ENCODE data around the gene CGREF1.
A peak's percentile ranks its signal among the peaks of the same experiment; 100 is the strongest.

The CGREF1 gene

GRCh38 chr2:27058210-27058609 is 60.7 kb downstream of the CGREF1 start:
- TF ChIP-seq PAX5 (IDR thresholded peaks at IDR 0.05; ENCODE audit: insufficient read depth, low read length, severe bottlenecking) = no peak
- peak; percentile 38; the same call in 1 of the 2 replicates for TF ChIP-seq POLR2A (IDR thresholded peaks at IDR 0.05; ENCODE audit: low read depth, low read length)
- no peak for FAIRE-seq
- no peak for DNase-seq (ENCODE audit: insufficient read length, low spot score)

GRCh38 chr2:27057184-27057583 is 61.7 kb downstream of the CGREF1 start:
- DNase-seq (ENCODE audit: insufficient read length, low spot score) = no peak
- FAIRE-seq = no peak
- no peak for TF ChIP-seq SPI1 (IDR thresholded peaks at IDR 0.05; ENCODE audit: low read depth, low read length)
- no peak for TF ChIP-seq POLR2A (IDR thresholded peaks at IDR 0.05; ENCODE audit: low read depth, low read length)
- TF ChIP-seq TAF1 (IDR thresholded peaks at IDR 0.05; ENCODE audit: low read depth, low read length) = no peak
- TF ChIP-seq POLR2AphosphoS5 (IDR thresholded peaks at IDR 0.05; ENCODE audit: low read depth, low read length) = no peak
- no peak for TF ChIP-seq PAX5 (IDR thresholded peaks at IDR 0.05; ENCODE audit: insufficient read depth, low read length, severe bottlenecking)
- TF ChIP-seq POU2F2 (IDR thresholded peaks at IDR 0.05; ENCODE audit: low read depth, low read length) = no peak

DNA sequence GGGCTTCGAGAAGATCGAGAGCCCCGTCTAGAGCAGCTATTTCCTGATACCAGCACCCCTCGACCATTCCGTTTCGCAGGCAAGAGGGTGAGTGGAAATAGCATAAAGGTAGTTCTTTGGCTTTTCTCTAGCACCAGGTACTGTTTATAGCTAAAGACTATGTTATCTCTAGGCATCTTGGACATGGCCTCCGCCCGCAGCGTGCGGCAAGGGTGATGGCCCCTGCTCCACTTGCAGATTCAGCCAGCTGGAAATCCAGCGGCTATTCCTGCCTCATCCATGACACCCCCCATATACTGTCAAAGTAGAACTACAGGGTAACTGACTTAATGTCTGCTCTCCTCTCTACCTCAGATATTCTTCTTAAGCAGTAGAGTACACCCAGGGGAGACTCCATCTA is 64.2 kb downstream of the CGREF1 start:
- DNase-seq (ENCODE audit: insufficient read length, low spot score) (no peak), FAIRE-seq (no peak)
- TF ChIP-seq POU2F2 (IDR thresholded peaks at IDR 0.05; ENCODE audit: low read depth, low read length) (no peak), TAF1 (IDR thresholded peaks at IDR 0.05; ENCODE audit: low read depth, low read length) (no peak), SPI1 (IDR thresholded peaks at IDR 0.05; ENCODE audit: low read depth, low read length) (no peak), PAX5 (IDR thresholded peaks at IDR 0.05; ENCODE audit: insufficient read depth, low read length, severe bottlenecking) (no peak), POLR2A (IDR thresholded peaks at IDR 0.05; ENCODE audit: low read depth, low read length) (no peak), POLR2AphosphoS5 (IDR thresholded peaks at IDR 0.05; ENCODE audit: low read depth, low read length) (no peak)

GRCh38 chr2:27053776-27054175 is 65.2 kb downstream of the CGREF1 start:
- DNase-seq (ENCODE audit: insufficient read length, low spot score) (no peak), FAIRE-seq (no peak)
- TF ChIP-seq POU2F2 (IDR thresholded peaks at IDR 0.05; ENCODE audit: low read depth, low read length) = no peak
- TF ChIP-seq SPI1 (IDR thresholded peaks at IDR 0.05; ENCODE audit: low read depth, low read length) = no peak
- TF ChIP-seq POLR2A (IDR thresholded peaks at IDR 0.05; ENCODE audit: low read depth, low read length) = no peak
- TF ChIP-seq POLR2AphosphoS5 (IDR thresholded peaks at IDR 0.05; ENCODE audit: low read depth, low read length) = no peak
- TF ChIP-seq PAX5 (IDR thresholded peaks at IDR 0.05; ENCODE audit: insufficient read depth, low read length, severe bottlenecking) = no peak
- TF ChIP-seq TAF1 (IDR thresholded peaks at IDR 0.05; ENCODE audit: low read depth, low read length) = no peak

DNA sequence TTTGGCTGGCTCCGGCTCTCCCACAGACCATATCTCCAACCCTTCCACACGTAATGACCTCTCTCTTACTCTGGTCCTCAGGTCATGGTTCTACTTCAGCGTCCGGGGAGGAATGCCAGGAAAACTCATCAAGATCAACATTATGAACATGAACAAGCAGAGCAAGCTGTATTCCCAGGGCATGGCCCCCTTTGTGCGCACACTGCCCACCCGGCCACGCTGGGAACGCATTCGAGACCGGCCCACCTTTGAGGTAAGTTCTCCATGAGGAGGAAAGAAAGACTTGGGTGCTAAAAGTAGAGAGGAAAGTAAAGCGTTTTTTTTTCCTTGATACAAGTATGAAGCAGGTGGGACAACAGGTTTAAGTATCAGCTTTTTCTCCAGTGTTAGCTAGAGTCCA is 65.6 kb downstream of the CGREF1 start:
- no peak for TF ChIP-seq POLR2A (IDR thresholded peaks at IDR 0.05; ENCODE audit: low read depth, low read length)
- no peak for TF ChIP-seq SPI1 (IDR thresholded peaks at IDR 0.05; ENCODE audit: low read depth, low read length)
- TF ChIP-seq POU2F2 (IDR thresholded peaks at IDR 0.05; ENCODE audit: low read depth, low read length) = no peak
- no peak for TF ChIP-seq TAF1 (IDR thresholded peaks at IDR 0.05; ENCODE audit: low read depth, low read length)
- TF ChIP-seq POLR2AphosphoS5 (IDR thresholded peaks at IDR 0.05; ENCODE audit: low read depth, low read length) = no peak
- no peak for TF ChIP-seq PAX5 (IDR thresholded peaks at IDR 0.05; ENCODE audit: insufficient read depth, low read length, severe bottlenecking)
- DNase-seq (ENCODE audit: insufficient read length, low spot score) (no peak), FAIRE-seq (no peak)

GRCh38 chr2:27051902-27052645 is 66.9 kb downstream of the CGREF1 start:
- FAIRE-seq (no peak), DNase-seq (ENCODE audit: insufficient read length, low spot score) (no peak)
- no peak for TF ChIP-seq POLR2A (IDR thresholded peaks at IDR 0.05; ENCODE audit: low read depth, low read length)
- TF ChIP-seq TAF1 (IDR thresholded peaks at IDR 0.05; ENCODE audit: low read depth, low read length) = no peak
- no peak for TF ChIP-seq SPI1 (IDR thresholded peaks at IDR 0.05; ENCODE audit: low read depth, low read length)
- no peak for TF ChIP-seq POLR2AphosphoS5 (IDR thresholded peaks at IDR 0.05; ENCODE audit: low read depth, low read length)
- no peak for TF ChIP-seq PAX5 (IDR thresholded peaks at IDR 0.05; ENCODE audit: insufficient read depth, low read length, severe bottlenecking)
- no peak for TF ChIP-seq POU2F2 (IDR thresholded peaks at IDR 0.05; ENCODE audit: low read depth, low read length)

DNA sequence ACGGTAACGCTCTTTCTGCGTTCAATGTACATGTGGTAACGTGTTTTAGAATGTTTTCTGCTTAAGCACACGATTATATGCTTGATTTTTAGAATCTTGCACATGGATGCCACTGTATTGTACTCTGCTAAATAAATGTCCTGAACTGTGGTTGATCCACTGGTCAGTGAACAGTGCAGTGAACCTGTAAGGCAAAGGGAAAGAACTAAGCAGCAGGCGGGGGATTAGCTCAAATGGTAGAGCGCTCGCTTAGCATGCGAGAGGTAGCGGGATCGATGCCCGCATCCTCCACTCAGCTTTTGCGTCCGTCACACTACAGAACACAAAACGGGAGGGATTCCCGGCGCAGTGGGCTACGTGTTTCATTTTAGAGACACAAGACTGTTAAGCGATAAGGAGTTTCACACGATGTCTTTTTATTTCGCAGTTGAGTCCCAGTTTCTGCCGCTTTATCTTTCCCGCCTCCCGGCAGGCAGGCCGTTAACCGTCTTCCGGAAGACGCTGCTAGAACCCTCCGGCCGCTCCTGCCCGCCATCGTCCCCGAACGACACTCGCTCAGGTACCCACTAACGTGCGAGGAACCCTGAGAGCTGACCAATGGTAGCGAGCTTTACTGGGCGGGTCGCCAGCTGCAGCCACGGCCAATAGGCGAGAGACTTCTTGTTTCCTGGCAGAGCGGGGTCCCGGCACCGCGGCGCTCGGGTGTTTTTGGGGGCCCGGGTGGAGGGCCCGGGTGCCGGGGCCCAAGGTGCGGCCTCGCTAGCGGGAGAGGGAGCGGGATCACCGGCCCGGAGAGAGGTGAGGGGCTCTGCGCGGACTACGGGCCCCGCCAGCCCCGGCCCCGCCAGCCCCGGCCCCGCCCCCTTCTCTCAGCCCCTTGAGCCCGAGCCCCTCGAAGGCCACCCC is 67.7 kb downstream of the CGREF1 start, which contains the start of gene AGBL5:
Gene AGBL5 (plus strand): TSS at position 673 of the 906 bp plus-strand sequence. CDS start 1,291 bp downstream, outside the sequence.
- TF ChIP-seq PAX5 (IDR thresholded peaks at IDR 0.05; ENCODE audit: insufficient read depth, low read length, severe bottlenecking) (peak; percentile 14), SPI1 (IDR thresholded peaks at IDR 0.05; ENCODE audit: low read depth, low read length) (no peak), POLR2A (IDR thresholded peaks at IDR 0.05; ENCODE audit: low read depth, low read length) (peak; percentile 78), POLR2AphosphoS5 (IDR thresholded peaks at IDR 0.05; ENCODE audit: low read depth, low read length) (peak; percentile 74), TAF1 (IDR thresholded peaks at IDR 0.05; ENCODE audit: low read depth, low read length) (peak; percentile 64; the same call in 1 of the 2 replicates), POU2F2 (IDR thresholded peaks at IDR 0.05; ENCODE audit: low read depth, low read length) (peak; percentile 57)
- peak; percentile 96 for FAIRE-seq
- DNase-seq (ENCODE audit: insufficient read length, low spot score) = peak; percentile 99

Measured in GM12891 (cell line).